ENCODE measurements around the gene MLN. TPM values are rescaled to one million over a fixed set of nuclear protein-coding genes. Genes with fewer than 3 reads are reported as not detected.

The MLN gene
- polyA plus RNA-seq, 1 donor from 2014 or later, result not detected

GRCh38 chr6:33843131-33844121 is 39.6 kb upstream of the MLN start:
- no peaks in the 10 kb centered on the region for H4K20me1 ChIP-seq (ENCODE audit: insufficient read depth)
- H3K9me3 ChIP-seq (ENCODE audit: low read length), result no peaks in the 10 kb centered on the region
- H3K4me2 ChIP-seq (ENCODE audit: low read length), result no peak overlapping the region
- no peaks in the 10 kb centered on the region for H3K27me3 ChIP-seq (ENCODE audit: insufficient read depth, low read depth, low read length)
- H3K9ac ChIP-seq (ENCODE audit: low read length), result no peak overlapping the region
- TF ChIP-seq CTCF (IDR thresholded peaks at IDR 0.05; ENCODE audit: poor library complexity, severe bottlenecking), result no peak
- TF ChIP-seq EP300 (conservative IDR thresholded peaks at IDR 0.05; ENCODE audit: poor library complexity, severe bottlenecking), result peak; percentile 10
- H2AFZ ChIP-seq (ENCODE audit: low read depth, low read length), result no peak overlapping the region
- no peak overlapping the region for H3K4me3 ChIP-seq (ENCODE audit: low read length)
- H3K79me2 ChIP-seq (replicated peaks; ENCODE audit: insufficient read depth, low read length), result no peaks in the 10 kb centered on the region
- H3K36me3 ChIP-seq (ENCODE audit: insufficient read depth, low read length), result no peaks in the 10 kb centered on the region
- H3K9me2 ChIP-seq (ENCODE audit: insufficient read depth, low read length), result no peaks in the 10 kb centered on the region
- no peak overlapping the region for H3K27ac ChIP-seq (ENCODE audit: low read length)
- no peaks in the 10 kb centered on the region for H3F3A ChIP-seq (ENCODE audit: insufficient read depth, low read length, poor library complexity, severe bottlenecking)

- TF ChIP-seq SMC3 (conservative IDR thresholded peaks at IDR 0.05; ENCODE audit: poor library complexity), result no peak
- TF ChIP-seq CTCF (IDR thresholded peaks at IDR 0.05; ENCODE audit: poor library complexity, severe bottlenecking), result no peak
- TF ChIP-seq EP300 (conservative IDR thresholded peaks at IDR 0.05; ENCODE audit: poor library complexity, severe bottlenecking), result no peak
- no peak for TF ChIP-seq TAF1 (IDR thresholded peaks at IDR 0.05; ENCODE audit: low read depth)
- no peak for TF ChIP-seq REST (IDR thresholded peaks at IDR 0.05; ENCODE audit: borderline replicate concordance)
- TF ChIP-seq MXI1 (conservative IDR thresholded peaks at IDR 0.05; ENCODE audit: poor library complexity, severe bottlenecking), result no peak
- TF ChIP-seq EZH2 (IDR thresholded peaks at IDR 0.05; ENCODE audit: borderline replicate concordance, insufficient read depth, low read length, poor library complexity, severe bottlenecking), result no peak
- no peak for TF ChIP-seq POLR2AphosphoS5 (IDR thresholded peaks at IDR 0.05)
- no peak for TF ChIP-seq RAD21 (conservative IDR thresholded peaks at IDR 0.05)
- no peak overlapping the region for H3K27ac ChIP-seq (ENCODE audit: low read length)
- H3K9me3 ChIP-seq (ENCODE audit: low read length), result no peaks in the 10 kb centered on the region
- no peak overlapping the region for H2AFZ ChIP-seq (ENCODE audit: low read depth, low read length)
- H4K20me1 ChIP-seq (ENCODE audit: insufficient read depth), result no peaks in the 10 kb centered on the region
- no peaks in the 10 kb centered on the region for H3F3A ChIP-seq (ENCODE audit: insufficient read depth, low read length, poor library complexity, severe bottlenecking)
- H3K4me2 ChIP-seq (ENCODE audit: low read length), result no peak overlapping the region
- H3K9me2 ChIP-seq (ENCODE audit: insufficient read depth, low read length), result no peaks in the 10 kb centered on the region
- no peak overlapping the region for H3K9ac ChIP-seq (ENCODE audit: low read length)
- H3K79me2 ChIP-seq (replicated peaks; ENCODE audit: insufficient read depth, low read length), result no peaks in the 10 kb centered on the region
- H3K27me3 ChIP-seq (ENCODE audit: insufficient read depth, low read depth, low read length), result no peaks in the 10 kb centered on the region
- H3K36me3 ChIP-seq (ENCODE audit: insufficient read depth, low read length), result no peaks in the 10 kb centered on the region
- H3K4me3 ChIP-seq (ENCODE audit: low read length), result no peak overlapping the region
Observed at GRCh38 chr6:33841868-33842267, 38.1 kb upstream of the MLN start.

All from neural cell (in vitro differentiated cells).